HEK293 (cell line): ENCODE measurements around the gene AATF.

ENCODE experiments used
- CTCF ChIP-seq: fragments of 450-650 bp; formaldehyde crosslinking; IDR thresholded peaks from 2 replicates; pipeline ENCODE4 v1.5.1; 2016; ENCODE audit warnings: missing biosample characterization, missing genetic modification characterization
- GLI2 ChIP-seq: fragments of 450-650 bp; formaldehyde crosslinking; IDR thresholded peaks from 2 replicates; pipeline ENCODE4; 2017; ENCODE audit warnings: missing biosample characterization, missing genetic modification characterization, low read depth, borderline replicate concordance
- GLIS1 ChIP-seq: fragments of 450-650 bp; formaldehyde crosslinking; IDR thresholded peaks from 2 replicates; pipeline ENCODE4 v1.5.1; 2016; ENCODE audit warnings: missing biosample characterization, missing genetic modification characterization
- HOXA7 ChIP-seq: sonication (generic); formaldehyde crosslinking; IDR thresholded peaks from 2 replicates; pipeline ENCODE4 v1.8.1; 2022; ENCODE audit warnings: missing genetic modification reagents, borderline replicate concordance
- IKZF3 ChIP-seq: fragments of 450-650 bp; IDR thresholded peaks from 2 replicates; pipeline ENCODE4 v1.5.0; 2018; ENCODE audit warnings: missing biosample characterization, mild to moderate bottlenecking, missing genetic modification characterization, moderate library complexity
- KLF9 ChIP-seq: fragments of 450-650 bp; formaldehyde crosslinking; IDR thresholded peaks from 2 replicates; pipeline ENCODE4 v1.5.1; 2016; ENCODE audit warnings: missing biosample characterization, missing genetic modification characterization, low read depth
- OVOL3 ChIP-seq: fragments of 450-650 bp; formaldehyde crosslinking; IDR thresholded peaks from 2 replicates; pipeline ENCODE4 v1.5.1; 2016; ENCODE audit warnings: missing biosample characterization, missing genetic modification characterization
- REPIN1 ChIP-seq: fragments of 450-650 bp; formaldehyde crosslinking; IDR thresholded peaks from 2 replicates; pipeline ENCODE4 v1.5.1; 2017; ENCODE audit warnings: missing biosample characterization, missing genetic modification characterization, low read depth
- SCRT2 ChIP-seq: fragments of 450-650 bp; formaldehyde crosslinking; IDR thresholded peaks from 2 replicates; pipeline ENCODE4 v1.5.1; 2016; ENCODE audit warnings: missing biosample characterization, missing genetic modification characterization
- YY2 ChIP-seq: fragments of 450-650 bp; formaldehyde crosslinking; IDR thresholded peaks from 2 replicates; pipeline ENCODE4 v1.5.1; 2016; ENCODE audit warnings: missing biosample characterization, missing genetic modification characterization
- ZFP69B ChIP-seq: fragments of 450-650 bp; formaldehyde crosslinking; IDR thresholded peaks from 2 replicates; pipeline ENCODE4 v1.5.1; 2016; ENCODE audit warnings: missing biosample characterization, missing genetic modification characterization
- ZNF121 ChIP-seq: fragments of 450-650 bp; formaldehyde crosslinking; IDR thresholded peaks from 2 replicates; pipeline ENCODE4 v1.5.1; 2016; ENCODE audit warnings: missing biosample characterization, missing genetic modification characterization
- ZNF239 ChIP-seq: fragments of 450-650 bp; formaldehyde crosslinking; IDR thresholded peaks from 2 replicates; pipeline ENCODE4 v1.5.1; 2016; ENCODE audit warnings: missing biosample characterization, missing genetic modification characterization
- ZNF248 ChIP-seq: fragments of 450-650 bp; formaldehyde crosslinking; IDR thresholded peaks from 2 replicates; pipeline ENCODE4 v1.5.1; 2017; ENCODE audit warnings: missing biosample characterization, missing genetic modification characterization
- ZNF311 ChIP-seq: fragments of 450-650 bp; formaldehyde crosslinking; IDR thresholded peaks from 2 replicates; pipeline ENCODE4 v1.5.1; 2017; ENCODE audit warnings: missing biosample characterization, missing genetic modification characterization, borderline replicate concordance
- ZNF335 ChIP-seq: fragments of 450-650 bp; formaldehyde crosslinking; conservative IDR thresholded peaks from 2 replicates; pipeline ENCODE4 v1.5.1; 2016; ENCODE audit warnings: missing biosample characterization, missing genetic modification characterization
- ZNF423 ChIP-seq: fragments of 450-650 bp; formaldehyde crosslinking; IDR thresholded peaks from 2 replicates; pipeline ENCODE4 v1.5.1; 2016; ENCODE audit warnings: missing biosample characterization, missing genetic modification characterization
- ZNF501 ChIP-seq: fragments of 450-650 bp; formaldehyde crosslinking; IDR thresholded peaks from 2 replicates; pipeline ENCODE4 v1.5.1; 2016; ENCODE audit warnings: missing biosample characterization, missing genetic modification characterization
- ZNF510 ChIP-seq: fragments of 450-650 bp; formaldehyde crosslinking; IDR thresholded peaks from 2 replicates; pipeline ENCODE4 v1.5.1; 2018; ENCODE audit warnings: mild to moderate bottlenecking, missing genetic modification characterization, missing biosample characterization; ENCODE audit not compliant: insufficient replicate concordance
- ZNF518A ChIP-seq: fragments of 450-650 bp; formaldehyde crosslinking; conservative IDR thresholded peaks from 2 replicates; pipeline ENCODE4 v1.5.1; 2016; ENCODE audit warnings: low read depth, missing biosample characterization, missing genetic modification characterization
- ZNF521 ChIP-seq: fragments of 450-650 bp; formaldehyde crosslinking; IDR thresholded peaks from 2 replicates; pipeline ENCODE4 v1.5.1; 2017; ENCODE audit warnings: missing biosample characterization, mild to moderate bottlenecking, missing genetic modification characterization
- ZNF580 ChIP-seq: fragments of 450-650 bp; formaldehyde crosslinking; IDR thresholded peaks from 2 replicates; pipeline ENCODE4 v1.5.1; 2016; ENCODE audit warnings: missing biosample characterization, missing genetic modification characterization
- ZNF624 ChIP-seq: fragments of 450-650 bp; formaldehyde crosslinking; IDR thresholded peaks from 2 replicates; pipeline ENCODE4 v1.5.1; 2017; ENCODE audit warnings: missing biosample characterization, missing genetic modification characterization
- ZNF654 ChIP-seq: fragments of 450-650 bp; formaldehyde crosslinking; IDR thresholded peaks from 2 replicates; pipeline ENCODE4 v1.5.1; 2016; ENCODE audit warnings: low read depth, missing biosample characterization, missing genetic modification characterization
- ZNF707 ChIP-seq: fragments of 450-650 bp; formaldehyde crosslinking; IDR thresholded peaks from 2 replicates; pipeline ENCODE4 v1.5.1; 2016; ENCODE audit warnings: missing biosample characterization, missing genetic modification characterization
- ZNF791 ChIP-seq: fragments of 450-650 bp; formaldehyde crosslinking; IDR thresholded peaks from 2 replicates; pipeline ENCODE4 v1.5.1; 2016; ENCODE audit warnings: missing biosample characterization, missing genetic modification characterization
- ZNF830 ChIP-seq: fragments of 450-650 bp; IDR thresholded peaks from 2 replicates; pipeline ENCODE4 v1.5.0; 2018; ENCODE audit warnings: missing biosample characterization, missing genetic modification characterization, low read depth, mild to moderate bottlenecking, moderate library complexity
- TF ChIP-seq, protein P1 (sequence below): fragments of 450-650 bp; formaldehyde crosslinking; optimal IDR thresholded peaks from 2 replicates; pipeline ENCODE3; 2016; ENCODE audit warnings: missing biosample characterization, mild to moderate bottlenecking, missing genetic modification characterization
- TF ChIP-seq, protein P2 (sequence below): sonication (generic); formaldehyde crosslinking; IDR thresholded peaks from 2 replicates; pipeline ENCODE4 v1.8.1; 2022; ENCODE audit warnings: mild to moderate bottlenecking, moderate library complexity, missing genetic modification reagents

Gene AATF

DNA sequence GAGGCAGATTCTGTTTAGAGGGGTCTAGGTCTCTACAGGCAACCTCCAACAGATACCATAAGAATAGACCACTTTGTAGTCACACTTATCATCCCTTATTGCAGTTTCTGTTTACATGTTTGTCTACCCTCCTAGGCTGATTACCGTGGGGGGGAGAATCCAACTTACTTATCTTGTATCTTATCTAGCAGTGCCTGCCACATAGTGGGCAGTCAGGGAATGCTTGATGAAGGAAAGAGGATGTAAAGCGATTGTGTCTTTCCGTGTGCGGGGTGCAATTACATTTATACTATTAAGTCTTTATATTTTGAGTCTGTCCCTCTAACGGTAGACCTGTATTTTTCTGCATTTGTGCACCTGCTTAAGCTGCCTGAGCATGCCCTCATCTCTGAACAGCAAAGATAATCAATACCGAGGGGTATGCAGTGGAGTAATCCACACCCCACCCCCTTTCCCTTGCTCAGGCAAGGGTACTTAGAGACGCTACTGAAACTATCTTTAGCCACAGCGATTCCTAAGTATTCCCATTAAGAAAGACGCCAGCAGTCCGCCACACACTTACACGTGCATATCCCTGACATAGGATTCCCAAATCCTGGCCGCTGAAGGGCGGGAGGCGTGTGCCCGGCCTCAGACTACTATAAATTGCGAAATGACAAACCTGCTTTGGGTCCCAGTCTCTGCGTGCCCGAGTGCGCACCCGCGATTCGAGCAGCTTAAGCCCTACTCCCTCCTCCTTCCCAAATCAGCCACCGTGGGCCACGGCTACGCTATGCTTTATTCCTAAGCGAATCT lies 635 bp upstream of the AATF start (continued):
- TF ChIP-seq ZNF501 (tag by site-specific recombination) (0 out of 2 replicates have a peak, but pooled peaks have one; percentile 74), ZNF791 (tag by site-specific recombination) (no peak), ZNF239 (no peak), ZNF521 (tag by site-specific recombination) (no peak), ZNF830 (no peak), YY2 (tag by site-specific recombination) (no peak), ZNF248 (tag by site-specific recombination) (no peak), ZNF580 (peak; percentile 6; the same call in 1 of the 2 replicates), SCRT2 (tag by site-specific recombination) (no peak), ZNF423 (tag by site-specific recombination) (no peak), GLIS1 (tag by site-specific recombination) (peak; percentile 56; the same call in 1 of the 2 replicates), OVOL3 (tag by site-specific recombination) (no peak), ZNF707 (tag by site-specific recombination) (no peak), IKZF3 (no peak; the same call in 1 of the 2 replicates), CTCF (peak; percentile 55; the same call in 1 of the 2 replicates), ZNF510 (tag by site-specific recombination) (no peak), ZNF518A (no peak), ZNF335 (peak; percentile 85), HOXA7 (no peak), ZNF654 (no peak), REPIN1 (tag by site-specific recombination) (no peak), ZFP69B (peak; percentile 49; the same call in 1 of the 2 replicates), KLF9 (tag by site-specific recombination) (no peak), ZNF624 (tag by site-specific recombination) (no peak), GLI2 (tag by site-specific recombination) (no peak), ZNF311 (tag by site-specific recombination) (no peak), ZNF121 (tag by site-specific recombination) (no peak)
- TF ChIP-seq, protein P1, sequence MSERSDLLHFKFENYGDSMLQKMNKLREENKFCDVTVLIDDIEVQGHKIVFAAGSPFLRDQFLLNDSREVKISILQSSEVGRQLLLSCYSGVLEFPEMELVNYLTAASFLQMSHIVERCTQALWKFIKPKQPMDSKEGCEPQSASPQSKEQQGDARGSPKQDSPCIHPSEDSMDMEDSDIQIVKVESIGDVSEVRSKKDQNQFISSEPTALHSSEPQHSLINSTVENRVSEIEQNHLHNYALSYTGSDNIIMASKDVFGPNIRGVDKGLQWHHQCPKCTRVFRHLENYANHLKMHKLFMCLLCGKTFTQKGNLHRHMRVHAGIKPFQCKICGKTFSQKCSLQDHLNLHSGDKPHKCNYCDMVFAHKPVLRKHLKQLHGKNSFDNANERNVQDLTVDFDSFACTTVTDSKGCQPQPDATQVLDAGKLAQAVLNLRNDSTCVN (tag by site-specific recombination): no peak
- TF ChIP-seq, protein P2, sequence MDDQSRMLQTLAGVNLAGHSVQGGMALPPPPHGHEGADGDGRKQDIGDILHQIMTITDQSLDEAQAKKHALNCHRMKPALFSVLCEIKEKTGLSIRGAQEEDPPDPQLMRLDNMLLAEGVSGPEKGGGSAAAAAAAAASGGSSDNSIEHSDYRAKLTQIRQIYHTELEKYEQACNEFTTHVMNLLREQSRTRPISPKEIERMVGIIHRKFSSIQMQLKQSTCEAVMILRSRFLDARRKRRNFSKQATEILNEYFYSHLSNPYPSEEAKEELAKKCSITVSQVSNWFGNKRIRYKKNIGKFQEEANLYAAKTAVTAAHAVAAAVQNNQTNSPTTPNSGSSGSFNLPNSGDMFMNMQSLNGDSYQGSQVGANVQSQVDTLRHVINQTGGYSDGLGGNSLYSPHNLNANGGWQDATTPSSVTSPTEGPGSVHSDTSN (CRISPR knock-in tag): 0 out of 2 replicates have a peak, but pooled peaks have one; percentile 1
